HEK293 (cell line): ENCODE results near the gene TYROBP.

Experiments used
- BCL11B ChIP-seq: fragments of 450-650 bp; formaldehyde crosslinking; IDR thresholded peaks from 2 replicates; pipeline ENCODE4 v1.5.1; 2016; ENCODE audit warnings: low read depth, missing biosample characterization, missing genetic modification characterization
- FEZF1 ChIP-seq: fragments of 450-650 bp; formaldehyde crosslinking; IDR thresholded peaks from 2 replicates; pipeline ENCODE4 v1.5.1; 2016; ENCODE audit warnings: missing biosample characterization, missing genetic modification characterization
- GLIS2 ChIP-seq: fragments of 450-650 bp; formaldehyde crosslinking; IDR thresholded peaks from 2 replicates; pipeline ENCODE4 v1.5.1; 2016; ENCODE audit warnings: missing biosample characterization, missing genetic modification characterization
- IKZF3 ChIP-seq: fragments of 450-650 bp; IDR thresholded peaks from 2 replicates; pipeline ENCODE4 v1.5.0; 2018; ENCODE audit warnings: missing biosample characterization, mild to moderate bottlenecking, missing genetic modification characterization, moderate library complexity
- MYNN ChIP-seq: fragments of 450-650 bp; formaldehyde crosslinking; IDR thresholded peaks from 2 replicates; pipeline ENCODE4 v1.5.1; 2016; ENCODE audit warnings: missing biosample characterization, missing genetic modification characterization, borderline replicate concordance
- WT1 ChIP-seq: fragments of 450-650 bp; formaldehyde crosslinking; IDR thresholded peaks from 2 replicates; pipeline ENCODE4 v1.5.1; 2016; ENCODE audit warnings: missing biosample characterization, missing genetic modification characterization
- ZBTB49 ChIP-seq: fragments of 450-650 bp; formaldehyde crosslinking; IDR thresholded peaks from 2 replicates; pipeline ENCODE4 v1.5.1; 2016; ENCODE audit warnings: missing biosample characterization, missing genetic modification characterization, low read depth
- ZBTB8A ChIP-seq: fragments of 450-650 bp; formaldehyde crosslinking; IDR thresholded peaks from 2 replicates; pipeline ENCODE4 v1.5.1; 2016; ENCODE audit warnings: missing biosample characterization, missing genetic modification characterization
- ZEB2 ChIP-seq: fragments of 450-650 bp; formaldehyde crosslinking; IDR thresholded peaks from 2 replicates; pipeline ENCODE4 v1.5.1; 2016; ENCODE audit warnings: missing biosample characterization, missing genetic modification characterization
- ZFP37 ChIP-seq: fragments of 450-650 bp; formaldehyde crosslinking; IDR thresholded peaks from 2 replicates; pipeline ENCODE4 v1.5.1; 2016; ENCODE audit warnings: missing biosample characterization, missing genetic modification characterization
- ZFP41 ChIP-seq: fragments of 450-650 bp; formaldehyde crosslinking; IDR thresholded peaks from 2 replicates; pipeline ENCODE4 v1.5.1; 2016; ENCODE audit warnings: missing biosample characterization, missing genetic modification characterization, borderline replicate concordance
- ZNF16 ChIP-seq: fragments of 450-650 bp; formaldehyde crosslinking; IDR thresholded peaks from 2 replicates; pipeline ENCODE4 v1.5.1; 2016; ENCODE audit warnings: low read depth, missing biosample characterization, missing genetic modification characterization
- ZNF214 ChIP-seq: fragments of 450-650 bp; formaldehyde crosslinking; IDR thresholded peaks from 2 replicates; pipeline ENCODE4 v1.5.1; 2017; ENCODE audit warnings: missing biosample characterization, mild to moderate bottlenecking, missing genetic modification characterization, borderline replicate concordance
- ZNF223 ChIP-seq: fragments of 450-650 bp; formaldehyde crosslinking; IDR thresholded peaks from 2 replicates; pipeline ENCODE4 v1.5.1; 2016; ENCODE audit warnings: missing biosample characterization, missing genetic modification characterization
- ZNF248 ChIP-seq: fragments of 450-650 bp; formaldehyde crosslinking; IDR thresholded peaks from 2 replicates; pipeline ENCODE4 v1.5.1; 2017; ENCODE audit warnings: missing biosample characterization, missing genetic modification characterization
- ZNF280D ChIP-seq: fragments of 450-650 bp; formaldehyde crosslinking; IDR thresholded peaks from 2 replicates; pipeline ENCODE4 v1.5.1; 2016; ENCODE audit warnings: missing biosample characterization, missing genetic modification characterization
- ZNF311 ChIP-seq: fragments of 450-650 bp; formaldehyde crosslinking; IDR thresholded peaks from 2 replicates; pipeline ENCODE4 v1.5.1; 2017; ENCODE audit warnings: missing biosample characterization, missing genetic modification characterization, borderline replicate concordance
- ZNF362 ChIP-seq: fragments of 450-650 bp; formaldehyde crosslinking; IDR thresholded peaks from 2 replicates; pipeline ENCODE4 v1.5.1; 2016; ENCODE audit warnings: missing biosample characterization, missing genetic modification characterization
- ZNF37A ChIP-seq: fragments of 450-650 bp; IDR thresholded peaks from 2 replicates; pipeline ENCODE4 v1.5.1; 2018; ENCODE audit warnings: missing biosample characterization, missing genetic modification characterization
- ZNF391 ChIP-seq: fragments of 450-650 bp; formaldehyde crosslinking; IDR thresholded peaks from 2 replicates; pipeline ENCODE4 v1.5.1; 2016; ENCODE audit warnings: low read depth, missing biosample characterization, missing genetic modification characterization, borderline replicate concordance
- ZNF473 ChIP-seq: fragments of 450-650 bp; formaldehyde crosslinking; IDR thresholded peaks from 2 replicates; pipeline ENCODE4 v1.5.1; 2017; ENCODE audit warnings: missing biosample characterization, missing genetic modification characterization
- ZNF510 ChIP-seq: fragments of 450-650 bp; formaldehyde crosslinking; IDR thresholded peaks from 2 replicates; pipeline ENCODE4 v1.5.1; 2018; ENCODE audit warnings: mild to moderate bottlenecking, missing genetic modification characterization, missing biosample characterization; ENCODE audit not compliant: insufficient replicate concordance
- ZNF560 ChIP-seq: fragments of 450-650 bp; formaldehyde crosslinking; IDR thresholded peaks from 2 replicates; pipeline ENCODE4 v1.5.1; 2017; ENCODE audit warnings: missing biosample characterization, missing genetic modification characterization, borderline replicate concordance
- ZNF596 ChIP-seq: fragments of 450-650 bp; IDR thresholded peaks from 2 replicates; pipeline ENCODE4 v1.5.0; 2018; ENCODE audit warnings: missing biosample characterization, mild to moderate bottlenecking, missing genetic modification characterization, moderate library complexity
- ZNF629 ChIP-seq: fragments of 450-650 bp; formaldehyde crosslinking; IDR thresholded peaks from 2 replicates; pipeline ENCODE4 v1.5.1; 2017; ENCODE audit warnings: missing biosample characterization, missing genetic modification characterization
- ZNF664 ChIP-seq: fragments of 450-650 bp; formaldehyde crosslinking; IDR thresholded peaks from 2 replicates; pipeline ENCODE4 v1.5.1; 2016; ENCODE audit warnings: missing biosample characterization, missing genetic modification characterization
- ZNF707 ChIP-seq: fragments of 450-650 bp; formaldehyde crosslinking; IDR thresholded peaks from 2 replicates; pipeline ENCODE4 v1.5.1; 2016; ENCODE audit warnings: missing biosample characterization, missing genetic modification characterization
- ZNF747 ChIP-seq: fragments of 450-650 bp; formaldehyde crosslinking; IDR thresholded peaks from 2 replicates; pipeline ENCODE4 v1.5.1; 2016; ENCODE audit warnings: missing biosample characterization, missing genetic modification characterization
- ZNF76 ChIP-seq: fragments of 450-650 bp; formaldehyde crosslinking; IDR thresholded peaks from 2 replicates; pipeline ENCODE4; 2016; ENCODE audit warnings: low read depth, missing biosample characterization, missing genetic modification characterization, borderline replicate concordance
- ZSCAN16 ChIP-seq: fragments of 450-650 bp; formaldehyde crosslinking; IDR thresholded peaks from 2 replicates; pipeline ENCODE4 v1.5.1; 2016; ENCODE audit warnings: missing biosample characterization, missing genetic modification characterization
- ZSCAN4 ChIP-seq: fragments of 450-650 bp; formaldehyde crosslinking; IDR thresholded peaks from 2 replicates; pipeline ENCODE4 v1.5.1; 2017; ENCODE audit warnings: missing biosample characterization, missing genetic modification characterization

Gene TYROBP

GRCh38 chr19:35882114-35882832 lies 25.8 kb downstream of the TYROBP start (continued):
- peak; percentile 65; the same call in 1 of the 2 replicates for TF ChIP-seq ZNF16 (tag by site-specific recombination)
- TF ChIP-seq ZNF214 (tag by site-specific recombination) = no peak; the same call in 1 of the 2 replicates
- TF ChIP-seq ZNF596 = no peak
- TF ChIP-seq ZNF747 (tag by site-specific recombination) = no peak
- peak; percentile 95 for TF ChIP-seq ZNF629 (tag by site-specific recombination)
- TF ChIP-seq ZFP41 (tag by site-specific recombination) = no peak
- TF ChIP-seq ZBTB8A = peak; percentile 98
- peak; percentile 82 for TF ChIP-seq ZEB2 (tag by site-specific recombination)
- no peak for TF ChIP-seq ZNF707
- TF ChIP-seq ZNF391 (tag by site-specific recombination) = no peak
- TF ChIP-seq WT1 (tag by site-specific recombination) = peak; percentile 79
- TF ChIP-seq MYNN (tag by site-specific recombination) = peak; percentile 85; the same call in 1 of the 2 replicates
- TF ChIP-seq ZNF664 = peak; percentile 99
- no peak for TF ChIP-seq GLIS2 (tag by site-specific recombination)
- TF ChIP-seq ZSCAN4 (tag by site-specific recombination) = peak; percentile 53; the same call in 1 of the 2 replicates
- no peak for TF ChIP-seq ZNF311 (tag by site-specific recombination)
- TF ChIP-seq ZNF223 (tag by site-specific recombination) = peak; percentile 92
- TF ChIP-seq ZNF362 = peak; percentile 92
- peak; percentile 100 for TF ChIP-seq ZNF560
- TF ChIP-seq ZFP37 = peak; percentile 100
- TF ChIP-seq BCL11B = peak; percentile 90; the same call in 1 of the 2 replicates
- no peak for TF ChIP-seq ZBTB49 (tag by site-specific recombination)
- no peak for TF ChIP-seq IKZF3 (tag by site-specific recombination)
- no peak for TF ChIP-seq ZNF248 (tag by site-specific recombination)
- TF ChIP-seq ZNF510 (tag by site-specific recombination) = no peak
- peak; percentile 40; the same call in 1 of the 2 replicates for TF ChIP-seq ZNF280D
- peak; percentile 53; the same call in 1 of the 2 replicates for TF ChIP-seq ZSCAN16 (tag by site-specific recombination)
- no peak for TF ChIP-seq ZNF76 (tag by site-specific recombination)
- no peak for TF ChIP-seq ZNF37A (tag by site-specific recombination)
- TF ChIP-seq ZNF473 (tag by site-specific recombination) = no peak
- peak; percentile 47; the same call in 1 of the 2 replicates for TF ChIP-seq FEZF1 (tag by site-specific recombination)
